Testis (tissue), 3 donors: ENCODE data around the gene GLRA1. TPM values are rescaled to one million over a fixed set of nuclear protein-coding genes. Genes with fewer than 3 reads are reported as not detected.

Source experiments
- DNase-seq: peaks from one replicate; pipeline ENCODE4 v3.0.0-alpha.2; 2019
- H3K27ac ChIP-seq, 2 donors: fragments of 200-600 bp; sonication (generic); one replicate each; pipeline ENCODE4 v1.5.1; 2019
- H3K27me3 ChIP-seq: fragments of 200-600 bp; sonication (generic); one replicate; pipeline ENCODE4 v1.5.1; 2019
- H3K36me3 ChIP-seq: fragments of 200-600 bp; sonication (generic); one replicate; pipeline ENCODE4 v1.5.1; 2017; ENCODE audit warnings: low read depth; ENCODE audit errors: missing control alignments
- H3K4me1 ChIP-seq: fragments of 200-600 bp; sonication (generic); one replicate; pipeline ENCODE4 v1.5.1; 2019
- H3K4me3 ChIP-seq, 2 donors: fragments of 200-600 bp; sonication (generic); one replicate each; pipeline ENCODE4 v1.5.1; 2017 to 2019
- H3K9me3 ChIP-seq: fragments of 200-600 bp; sonication (generic); one replicate; pipeline ENCODE4 v1.5.1; 2017
- POLR2A ChIP-seq: fragments of 450-650 bp; IDR thresholded peaks from one replicate; pipeline ENCODE4 v1.6.1; 2017; ENCODE audit warnings: antibody characterized with exemption, mild to moderate bottlenecking, moderate library complexity
- WGBS, 2 donors: methylation state at CpG; one replicate each; pipeline ENCODE4 v1.1.5; 2018; 5-methylcytosine and 5-hydroxymethylcytosine counted together
- intact Hi-C: fragments of 100-400 bp; cut with DNase I; formaldehyde crosslinking; loops from one replicate; pipeline ENCODE4 v1.15.1; 2023; ENCODE audit warnings: low total_unique reads
- polyA plus RNA-seq: library from polyadenylated mRNA; stranded (reverse); fragments of 350-450 nt; fragmentation: Illumina TruSeq; extraction: RNeasy Lipid Tissue Mini Kit (QIAGEN cat#74804); gene quantifications from one replicate; pipeline ENCODE4 v1.2.3, GENCODE V29; 2014; ENCODE audit warnings: low read depth, low replicate concordance; ENCODE audit not compliant: insufficient read depth
- total RNA-seq, 2 donors: library from RNA; depleted of rRNA; stranded (reverse); fragments of >200 nt; gene quantifications; one replicate each; pipeline ENCODE4 v1.2.3, GENCODE V29; 2016
- TF ChIP-seq, protein P1 (sequence below), 3 experiments: fragments of 450-650 bp in 2 of 3; fragments of 200-600 bp in 1 of 3; sonication (generic) in 1 of 3; IDR thresholded peaks; one replicate each; pipeline ENCODE4 v1.5.1; 2016 to 2019; ENCODE audit warnings: antibody characterized with exemption in 3 of 3, mild to moderate bottlenecking in 2 of 3, moderate library complexity in 1 of 3

The GLRA1 gene
- total and polyA plus RNA-seq, 3 donors from 2014 or later: not detected

- Histone ChIP-seq H3K36me3 (no peaks in the 10 kb centered on the region), H3K4me3 (no peak overlapping the region), H3K27me3 (no peaks in the 10 kb centered on the region), H3K4me1 (no peaks in the 10 kb centered on the region), H3K9me3 (no peaks in the 10 kb centered on the region), H3K27ac (no peak overlapping the region)
- WGBS, 2 donors: 5 to 10% methylated on average over 12 to 19 of the region's 19 CpGs
- no peak for TF ChIP-seq POLR2A
- TF ChIP-seq, protein P1, sequence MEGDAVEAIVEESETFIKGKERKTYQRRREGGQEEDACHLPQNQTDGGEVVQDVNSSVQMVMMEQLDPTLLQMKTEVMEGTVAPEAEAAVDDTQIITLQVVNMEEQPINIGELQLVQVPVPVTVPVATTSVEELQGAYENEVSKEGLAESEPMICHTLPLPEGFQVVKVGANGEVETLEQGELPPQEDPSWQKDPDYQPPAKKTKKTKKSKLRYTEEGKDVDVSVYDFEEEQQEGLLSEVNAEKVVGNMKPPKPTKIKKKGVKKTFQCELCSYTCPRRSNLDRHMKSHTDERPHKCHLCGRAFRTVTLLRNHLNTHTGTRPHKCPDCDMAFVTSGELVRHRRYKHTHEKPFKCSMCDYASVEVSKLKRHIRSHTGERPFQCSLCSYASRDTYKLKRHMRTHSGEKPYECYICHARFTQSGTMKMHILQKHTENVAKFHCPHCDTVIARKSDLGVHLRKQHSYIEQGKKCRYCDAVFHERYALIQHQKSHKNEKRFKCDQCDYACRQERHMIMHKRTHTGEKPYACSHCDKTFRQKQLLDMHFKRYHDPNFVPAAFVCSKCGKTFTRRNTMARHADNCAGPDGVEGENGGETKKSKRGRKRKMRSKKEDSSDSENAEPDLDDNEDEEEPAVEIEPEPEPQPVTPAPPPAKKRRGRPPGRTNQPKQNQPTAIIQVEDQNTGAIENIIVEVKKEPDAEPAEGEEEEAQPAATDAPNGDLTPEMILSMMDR (IDR thresholded peaks at IDR 0.05): no peak
- intact Hi-C loops: no loop called here
- DNase-seq: no peak
Measured at GRCh38 chr5:151923866-151924476, 680 bp downstream of the GLRA1 start.

GRCh38 chr5:151921916-151922315, 2.7 kb downstream of the GLRA1 start:
- no peak overlapping the region for H3K4me3 ChIP-seq
- WGBS, 2 donors: 67 to 79% methylated on average over 4 of the region's 4 CpGs
- TF ChIP-seq POLR2A: no peak
- TF ChIP-seq, protein P1 (IDR thresholded peaks at IDR 0.05): no peak
- H3K27me3 ChIP-seq: no peaks in the 10 kb centered on the region
- H3K4me1 ChIP-seq: no peaks in the 10 kb centered on the region
- intact Hi-C loops: no loop called here
- DNase-seq: no peak
- H3K36me3 ChIP-seq: no peaks in the 10 kb centered on the region
- no peak overlapping the region for H3K27ac ChIP-seq
- no peaks in the 10 kb centered on the region for H3K9me3 ChIP-seq

GRCh38 chr5:151917904-151918303, 6.7 kb downstream of the GLRA1 start:
- H3K36me3 ChIP-seq: no peaks in the 10 kb centered on the region
- intact Hi-C loops: no loop called here
- no peaks in the 10 kb centered on the region for H3K9me3 ChIP-seq
- H3K27me3 ChIP-seq: no peaks in the 10 kb centered on the region
- WGBS, 2 donors: 47 to 67% methylated on average over 2 of the region's 2 CpGs
- no peak for TF ChIP-seq POLR2A
- TF ChIP-seq, protein P1 (IDR thresholded peaks at IDR 0.05): no peak
- H3K4me3 ChIP-seq: no peak overlapping the region
- no peak overlapping the region for H3K27ac ChIP-seq
- H3K4me1 ChIP-seq: no peaks in the 10 kb centered on the region
- no peak for DNase-seq

- H3K4me3 ChIP-seq: no peak overlapping the region
- intact Hi-C loops: no loop called here
- H3K27ac ChIP-seq: no peak overlapping the region
- no peaks in the 10 kb centered on the region for H3K4me1 ChIP-seq
- DNase-seq: no peak
- no peaks in the 10 kb centered on the region for H3K27me3 ChIP-seq
- WGBS, 2 donors: 91 to 95% methylated on average over 2 of the region's 2 CpGs
- no peak for TF ChIP-seq POLR2A
- no peaks in the 10 kb centered on the region for H3K9me3 ChIP-seq
- H3K36me3 ChIP-seq: no peaks in the 10 kb centered on the region
Measured at GRCh38 chr5:151913425-151913824, 11.2 kb downstream of the GLRA1 start.

- DNase-seq: no peak
- intact Hi-C loops: no loop called here
- Histone ChIP-seq H3K27me3 (no peaks in the 10 kb centered on the region), H3K27ac (no peak overlapping the region), H3K4me3 (no peak overlapping the region), H3K36me3 (no peaks in the 10 kb centered on the region), H3K9me3 (no peaks in the 10 kb centered on the region), H3K4me1 (no peaks in the 10 kb centered on the region)
- no peak for TF ChIP-seq POLR2A
- TF ChIP-seq, protein P1 (IDR thresholded peaks at IDR 0.05): no peak
- WGBS, 2 donors: 82 to 97% methylated on average over 3 of the region's 3 CpGs
Measured at GRCh38 chr5:151912360-151912759, 12.3 kb downstream of the GLRA1 start.
